Measurements from ENCODE around the gene DLG3. TPM values are rescaled to one million over a fixed set of nuclear protein-coding genes. Genes with fewer than 3 reads are reported as not detected.
A peak's percentile ranks its signal among the peaks of the same experiment; 100 is the strongest.
"Not testable (repeated sequence)": the region's sequence is repeated elsewhere in the genome, so short reads cannot be mapped to it uniquely, and the experiment has no call there.

DLG3 gene
- total RNA-seq, result 10 to 100 TPM; 43.8 to 48.9 TPM

DNA sequence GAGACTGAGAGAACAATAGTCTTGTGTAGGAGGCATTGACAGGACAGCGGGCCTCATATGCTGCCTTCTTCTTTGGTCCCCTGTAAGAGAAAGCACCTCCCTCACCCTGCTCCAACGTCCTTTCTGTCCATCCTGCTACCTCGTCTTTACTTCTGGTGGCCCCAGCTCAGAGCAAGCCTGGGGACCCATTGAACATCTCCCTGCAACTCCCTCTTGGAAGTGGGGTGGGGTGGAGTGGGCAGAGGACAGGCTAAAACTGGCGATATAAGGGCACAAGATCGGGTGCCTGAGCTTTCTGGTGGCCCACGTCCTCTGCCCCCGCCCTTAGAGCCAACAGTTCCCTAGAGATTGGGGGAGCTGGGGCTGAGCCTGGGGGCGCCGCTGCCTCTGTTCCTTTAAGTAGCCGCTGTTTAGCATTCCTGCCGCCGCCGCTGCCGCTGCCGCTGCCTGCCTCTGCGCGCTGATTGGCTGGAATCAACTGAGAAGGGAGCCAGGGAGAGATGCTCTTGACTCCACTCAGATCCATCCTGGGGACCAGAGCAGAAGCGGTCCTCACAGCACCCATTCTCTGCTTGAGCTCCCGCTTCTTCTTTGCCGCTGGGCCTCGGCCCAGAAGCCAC is at the start of gene DLG3:
TSS of gene DLG3 (plus strand) at position 510 of the 620 bp plus-strand sequence. CDS start 367 bp downstream, outside the sequence.
- Mint-ChIP-seq H3K9me3 (no peaks in the 10 kb centered on the region), H3K27ac (no peak within 1 kb of the TSS), H3K4me1 (ENCODE audit: low read depth) (peaks cover 5% of the 10 kb centered on the region), H3K36me3 (ENCODE audit: insufficient read depth in 2 of 2) (no peaks in the 10 kb centered on the region), H3K27me3 (ENCODE audit: low read depth) (peaks cover 58% of the 10 kb centered on the region), H3K4me3 (peak within 1 kb of the TSS; percentile 52 to 75)
- ATAC-seq (replicated peaks in 1 of 2), result peak; percentile 59 to 76
- DNase-seq, result peak in 1 of 2 donors; percentile 33

DNA sequence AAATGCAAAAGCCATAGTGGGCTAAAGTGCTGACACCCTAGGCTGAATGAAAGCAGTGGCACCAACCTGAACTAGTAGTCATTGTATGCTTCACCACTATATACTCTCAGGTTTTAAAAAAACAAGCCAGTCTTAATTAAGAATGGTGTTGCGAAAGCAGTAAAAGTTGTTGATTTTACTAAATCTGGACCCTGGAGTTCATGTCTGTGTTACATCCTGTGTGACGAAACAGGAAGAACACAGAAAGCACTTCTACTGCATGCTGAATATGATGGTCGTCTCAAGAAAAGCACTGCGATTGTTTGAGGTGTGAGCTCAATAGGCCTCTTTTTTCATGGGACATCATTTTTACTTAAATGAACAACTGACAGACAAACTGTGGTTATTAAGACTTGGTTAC is 45.7 kb upstream of the DLG3 start:
- H3K4me1 Mint-ChIP-seq (ENCODE audit: low read depth), result no peaks in the 10 kb centered on the region
- H3K36me3 Mint-ChIP-seq (ENCODE audit: insufficient read depth in 2 of 2), result peaks cover 6 to 15% of the 10 kb centered on the region in 2 donors
- peaks cover 5% of the 10 kb centered on the region for H3K27me3 Mint-ChIP-seq (ENCODE audit: low read depth)
- H3K9me3 Mint-ChIP-seq, result no peaks in the 10 kb centered on the region
- DNase-seq (no peak), ATAC-seq (replicated peaks in 1 of 2) (peak in 1 of 2 donors; percentile 56)
- H3K27ac Mint-ChIP-seq, result peak overlapping the region; percentile 24
- no peak overlapping the region for H3K4me3 Mint-ChIP-seq

DNA sequence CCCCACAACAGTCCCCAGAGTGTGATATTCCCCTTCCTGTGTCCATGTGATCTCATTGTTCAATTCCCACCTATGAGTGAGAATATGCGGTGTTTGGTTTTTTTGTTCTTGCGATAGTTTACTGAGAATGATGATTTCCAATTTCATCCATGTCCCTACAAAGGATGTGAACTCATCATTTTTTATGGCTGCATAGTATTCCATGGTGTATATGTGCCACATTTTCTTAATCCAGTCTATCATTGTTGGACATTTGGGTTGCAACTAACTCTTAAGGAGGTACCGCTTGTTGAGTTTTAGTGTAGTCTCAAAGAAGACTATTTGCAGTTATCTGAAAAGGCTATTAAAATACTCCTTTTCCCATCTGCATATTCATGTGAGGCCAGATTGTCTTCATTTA is 44.5 kb upstream of the DLG3 start:
- H3K27me3 Mint-ChIP-seq (ENCODE audit: low read depth); H3K27ac Mint-ChIP-seq; H3K4me3 Mint-ChIP-seq; DNase-seq; H3K9me3 Mint-ChIP-seq; H3K4me1 Mint-ChIP-seq (ENCODE audit: low read depth); ATAC-seq (replicated peaks in 1 of 2): not testable (repeated sequence)
- peaks cover 6 to 16% of the 10 kb centered on the region in 2 donors for H3K36me3 Mint-ChIP-seq (ENCODE audit: insufficient read depth in 2 of 2)

DNA sequence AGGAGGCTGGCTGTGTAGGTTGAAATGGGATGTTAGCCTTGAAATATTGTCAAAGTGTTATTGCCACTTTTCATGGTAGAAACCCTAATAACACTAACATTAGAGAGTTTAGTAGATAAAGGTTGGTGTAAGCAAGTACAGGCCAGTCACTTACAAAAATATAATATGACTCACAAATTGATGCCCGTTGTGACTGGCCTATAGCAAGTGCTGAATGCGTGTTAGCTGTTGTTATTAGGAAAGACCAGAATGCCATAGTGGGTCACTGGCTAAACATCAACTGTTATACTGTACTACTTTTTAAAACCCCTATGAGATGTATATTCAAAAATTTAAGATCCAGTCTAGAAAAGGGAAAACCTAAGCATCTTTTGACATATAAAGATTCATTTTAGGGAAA is 41.9 kb upstream of the DLG3 start:
- Mint-ChIP-seq H3K27ac (no peak overlapping the region), H3K27me3 (ENCODE audit: low read depth) (no peaks in the 10 kb centered on the region), H3K4me1 (ENCODE audit: low read depth) (no peaks in the 10 kb centered on the region)

DNA sequence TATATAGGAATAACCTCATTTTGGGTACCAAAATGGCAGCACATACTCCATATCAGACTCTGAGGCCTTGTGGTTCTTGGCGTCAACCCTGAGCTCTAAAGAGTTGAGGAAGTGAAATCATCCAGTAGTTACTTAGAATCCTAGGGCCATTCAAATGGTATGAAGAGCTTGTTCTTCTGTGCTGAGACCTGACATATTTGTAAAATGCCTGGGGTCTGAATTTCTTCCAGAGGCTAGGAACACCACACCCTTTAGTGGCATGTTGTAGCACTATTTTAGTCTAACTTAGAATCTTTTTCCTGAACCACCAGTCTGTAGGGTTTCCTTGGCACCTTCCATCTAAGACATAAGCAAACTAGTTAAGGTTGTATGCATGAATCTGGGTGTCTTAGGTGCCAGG is 39.6 kb upstream of the DLG3 start:
- H3K4me3 Mint-ChIP-seq, result no peak overlapping the region
- no peaks in the 10 kb centered on the region for H3K27me3 Mint-ChIP-seq (ENCODE audit: low read depth)
- peaks cover 4 to 7% of the 10 kb centered on the region in 2 donors for H3K36me3 Mint-ChIP-seq (ENCODE audit: insufficient read depth in 2 of 2)
- DNase-seq (no peak), ATAC-seq (replicated peaks in 1 of 2) (no peak)
- no peaks in the 10 kb centered on the region for H3K4me1 Mint-ChIP-seq (ENCODE audit: low read depth)
- H3K9me3 Mint-ChIP-seq, result no peaks in the 10 kb centered on the region
- H3K27ac Mint-ChIP-seq, result no peak overlapping the region

More for the DNA sequence above, 41.9 kb upstream of the DLG3 start:
- peaks cover 2 to 9% of the 10 kb centered on the region in 2 donors for H3K36me3 Mint-ChIP-seq (ENCODE audit: insufficient read depth in 2 of 2)
- no peak for DNase-seq
- no peak overlapping the region for H3K4me3 Mint-ChIP-seq
- ATAC-seq (replicated peaks in 1 of 2), result no peak
- H3K9me3 Mint-ChIP-seq, result no peaks in the 10 kb centered on the region

DNA sequence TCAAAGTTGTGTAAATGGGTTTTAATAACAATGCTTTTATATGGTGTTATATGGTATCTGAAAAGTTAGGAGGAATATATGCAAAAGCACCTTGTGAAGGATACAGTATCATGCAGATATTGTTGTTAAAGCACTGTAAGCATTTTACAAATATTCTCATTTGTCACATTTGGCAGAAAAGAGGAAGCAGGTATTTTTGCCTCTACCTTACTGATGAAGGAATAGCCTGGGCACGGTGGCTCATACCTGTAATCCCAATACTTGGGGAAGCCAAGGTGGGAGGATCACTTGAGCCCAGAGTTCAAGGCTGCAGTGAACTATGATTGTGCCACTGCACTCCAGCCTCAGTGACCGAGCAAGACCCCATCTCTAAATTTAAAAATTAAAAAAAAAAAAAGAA is 33.7 kb upstream of the DLG3 start:
- H3K27ac Mint-ChIP-seq, result no peak overlapping the region
- no peak overlapping the region for H3K4me3 Mint-ChIP-seq
- DNase-seq (no peak), ATAC-seq (replicated peaks in 1 of 2) (no peak)
- H3K4me1 Mint-ChIP-seq (ENCODE audit: low read depth), result no peaks in the 10 kb centered on the region
- no peaks in the 10 kb centered on the region for H3K27me3 Mint-ChIP-seq (ENCODE audit: low read depth)
- peaks cover 2 to 3% of the 10 kb centered on the region in 2 donors for H3K36me3 Mint-ChIP-seq (ENCODE audit: insufficient read depth in 2 of 2)
- no peaks in the 10 kb centered on the region for H3K9me3 Mint-ChIP-seq

DNA sequence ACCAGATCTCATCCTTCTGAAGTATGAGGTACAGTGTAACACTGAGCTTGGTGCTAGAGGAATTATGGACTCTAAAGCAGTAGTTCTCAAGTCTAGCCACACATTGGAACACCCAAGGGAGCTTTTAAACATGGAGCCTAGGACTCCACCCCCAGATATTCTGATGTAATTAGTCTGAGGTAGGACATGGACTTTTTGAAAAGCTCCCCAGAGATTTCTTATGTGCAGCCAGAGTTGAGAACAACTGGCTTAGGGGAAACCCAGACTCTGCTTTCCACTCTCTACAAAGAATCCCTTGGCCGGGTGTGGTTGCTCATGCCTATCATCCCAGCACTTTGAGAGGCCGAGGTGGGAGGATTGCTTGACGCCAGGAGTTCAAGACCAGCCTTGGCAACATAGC is 33.2 kb upstream of the DLG3 start:
- no peak overlapping the region for H3K4me3 Mint-ChIP-seq
- H3K36me3 Mint-ChIP-seq (ENCODE audit: insufficient read depth in 2 of 2), result peaks cover 0 to 3% of the 10 kb centered on the region in 2 donors
- H3K9me3 Mint-ChIP-seq, result no peaks in the 10 kb centered on the region
- H3K4me1 Mint-ChIP-seq (ENCODE audit: low read depth), result no peaks in the 10 kb centered on the region
- ATAC-seq (replicated peaks in 1 of 2) (no peak), DNase-seq (no peak)
- no peak overlapping the region for H3K27ac Mint-ChIP-seq
- no peaks in the 10 kb centered on the region for H3K27me3 Mint-ChIP-seq (ENCODE audit: low read depth)

DNA sequence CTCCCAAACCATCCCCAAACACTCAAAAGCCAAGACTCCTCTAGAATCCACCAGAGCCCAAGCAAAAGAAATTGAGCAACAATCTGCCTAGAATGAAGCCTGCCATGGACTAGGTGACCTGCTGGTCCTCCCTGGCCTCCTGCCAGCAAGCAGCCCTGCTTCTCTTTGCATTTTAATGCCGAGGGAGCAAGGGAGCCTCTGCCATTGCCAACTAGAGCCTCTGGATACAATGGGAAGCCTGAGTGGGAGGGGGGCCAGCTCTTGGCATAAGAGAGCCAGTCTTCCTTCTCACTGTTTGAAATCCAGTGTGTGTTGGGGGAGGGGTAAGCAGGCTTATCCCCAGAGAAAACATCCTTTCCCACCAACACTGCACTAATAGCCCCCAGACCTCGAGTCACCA is 23.0 kb upstream of the DLG3 start:
- ATAC-seq (replicated peaks in 1 of 2) (no peak), DNase-seq (no peak)
- Mint-ChIP-seq H3K9me3 (no peaks in the 10 kb centered on the region), H3K4me1 (ENCODE audit: low read depth) (no peaks in the 10 kb centered on the region), H3K27ac (no peak overlapping the region), H3K36me3 (ENCODE audit: insufficient read depth in 2 of 2) (no peaks in the 10 kb centered on the region), H3K4me3 (no peak overlapping the region), H3K27me3 (ENCODE audit: low read depth) (no peaks in the 10 kb centered on the region)

DNA sequence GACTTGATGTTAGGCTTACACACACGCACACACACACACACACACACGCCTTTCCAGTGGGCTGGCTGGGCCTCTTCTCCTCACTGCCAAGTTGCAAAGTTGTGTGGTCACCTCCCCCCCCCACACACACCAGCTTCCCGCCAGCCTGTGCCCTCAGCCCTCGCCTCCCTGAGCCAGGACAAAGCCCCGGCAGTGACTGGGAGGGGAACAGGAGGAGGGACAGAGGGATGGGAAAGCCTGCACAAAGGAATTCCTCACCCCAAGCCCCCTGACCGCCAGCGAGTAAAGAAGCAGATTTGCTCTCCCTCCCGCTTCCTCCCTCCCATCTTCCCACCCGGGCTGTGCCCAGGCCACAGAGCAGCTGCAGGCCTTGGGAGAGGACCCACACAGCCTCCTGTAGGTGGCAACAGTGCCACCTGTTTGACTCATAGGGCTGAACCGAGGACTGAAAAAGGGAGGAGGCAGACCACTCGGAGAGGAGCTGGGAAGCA is 21.7 kb upstream of the DLG3 start, which contains the start of gene GDPD2:
TSS of gene GDPD2 (plus strand) at position 464 of the 491 bp plus-strand sequence. CDS start 1,671 bp downstream, outside the sequence.
- Mint-ChIP-seq H3K4me3 (no peak within 1 kb of the TSS), H3K27ac (no peak within 1 kb of the TSS), H3K27me3 (ENCODE audit: low read depth) (peaks cover under 1% of the 10 kb centered on the region), H3K9me3 (no peaks in the 10 kb centered on the region), H3K4me1 (ENCODE audit: low read depth) (no peaks in the 10 kb centered on the region), H3K36me3 (ENCODE audit: insufficient read depth in 2 of 2) (no peaks in the 10 kb centered on the region)
- ATAC-seq (replicated peaks in 1 of 2) (peak in 1 of 2 donors; percentile 35), DNase-seq (no peak)

DNA sequence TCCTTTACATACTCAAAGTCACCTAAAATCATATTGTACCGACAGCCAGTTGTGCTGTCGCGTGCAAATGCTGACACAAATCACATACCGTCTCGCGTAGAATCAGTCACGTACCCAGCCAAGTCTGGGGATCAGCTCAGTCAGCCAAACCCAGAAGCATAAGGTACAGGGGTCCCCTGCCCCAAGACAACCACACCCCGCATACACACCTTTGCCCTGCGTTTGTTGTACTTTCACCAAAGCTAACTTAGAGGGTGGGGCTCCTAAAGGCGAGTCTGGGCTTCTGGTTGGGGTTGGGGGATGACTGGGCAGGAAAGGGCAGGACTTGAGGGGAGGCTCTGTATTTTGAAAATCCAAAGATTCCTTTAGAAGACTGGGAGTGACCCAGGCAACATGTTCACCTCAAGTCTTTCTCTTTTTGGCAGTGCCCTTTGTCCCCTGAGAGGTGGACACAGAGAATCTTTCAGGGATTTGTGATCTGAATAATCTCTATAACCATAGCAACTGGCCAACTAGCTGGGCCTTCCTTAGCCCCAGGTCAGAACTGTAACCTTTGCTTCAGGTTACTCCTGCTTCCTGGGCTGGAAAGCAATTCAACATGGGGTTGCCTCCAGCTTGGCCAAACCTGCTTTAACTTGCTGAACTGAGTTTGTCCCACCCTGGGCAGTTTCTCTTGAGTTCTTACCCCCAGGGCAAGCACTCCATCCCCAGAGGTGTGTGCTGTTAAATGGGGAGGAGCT is 20.5 kb upstream of the DLG3 start:
- Mint-ChIP-seq H3K27ac (no peak overlapping the region), H3K4me3 (no peak overlapping the region), H3K36me3 (ENCODE audit: insufficient read depth in 2 of 2) (no peaks in the 10 kb centered on the region), H3K9me3 (no peaks in the 10 kb centered on the region), H3K27me3 (ENCODE audit: low read depth) (peaks cover 12% of the 10 kb centered on the region), H3K4me1 (ENCODE audit: low read depth) (no peaks in the 10 kb centered on the region)
- no peak for DNase-seq
- no peak for ATAC-seq (replicated peaks in 1 of 2)

DNA sequence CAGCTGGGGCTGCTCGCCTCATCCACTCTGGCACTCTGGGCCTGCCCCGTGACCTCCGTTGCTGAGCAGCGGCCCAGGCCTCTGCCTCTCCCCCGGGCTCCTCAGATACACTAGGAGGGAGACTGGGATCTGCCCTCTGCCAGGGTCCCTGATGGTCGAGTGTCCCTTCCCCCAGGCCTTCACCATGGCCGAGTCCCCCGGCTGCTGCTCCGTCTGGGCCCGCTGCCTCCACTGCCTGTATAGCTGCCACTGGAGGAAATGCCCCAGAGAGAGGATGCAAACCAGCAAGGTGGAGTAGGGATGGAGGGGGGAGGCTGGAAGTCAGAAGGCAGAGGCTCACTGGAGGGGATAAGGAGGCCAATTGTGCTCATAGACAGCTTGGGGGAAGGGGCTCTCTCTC is 19.8 kb upstream of the DLG3 start:
- Mint-ChIP-seq H3K4me1 (ENCODE audit: low read depth) (no peaks in the 10 kb centered on the region), H3K27me3 (ENCODE audit: low read depth) (peaks cover 15% of the 10 kb centered on the region), H3K27ac (no peak overlapping the region), H3K9me3 (no peaks in the 10 kb centered on the region), H3K36me3 (ENCODE audit: insufficient read depth in 2 of 2) (no peaks in the 10 kb centered on the region), H3K4me3 (no peak overlapping the region)
- DNase-seq (no peak), ATAC-seq (replicated peaks in 1 of 2) (no peak)

DNA sequence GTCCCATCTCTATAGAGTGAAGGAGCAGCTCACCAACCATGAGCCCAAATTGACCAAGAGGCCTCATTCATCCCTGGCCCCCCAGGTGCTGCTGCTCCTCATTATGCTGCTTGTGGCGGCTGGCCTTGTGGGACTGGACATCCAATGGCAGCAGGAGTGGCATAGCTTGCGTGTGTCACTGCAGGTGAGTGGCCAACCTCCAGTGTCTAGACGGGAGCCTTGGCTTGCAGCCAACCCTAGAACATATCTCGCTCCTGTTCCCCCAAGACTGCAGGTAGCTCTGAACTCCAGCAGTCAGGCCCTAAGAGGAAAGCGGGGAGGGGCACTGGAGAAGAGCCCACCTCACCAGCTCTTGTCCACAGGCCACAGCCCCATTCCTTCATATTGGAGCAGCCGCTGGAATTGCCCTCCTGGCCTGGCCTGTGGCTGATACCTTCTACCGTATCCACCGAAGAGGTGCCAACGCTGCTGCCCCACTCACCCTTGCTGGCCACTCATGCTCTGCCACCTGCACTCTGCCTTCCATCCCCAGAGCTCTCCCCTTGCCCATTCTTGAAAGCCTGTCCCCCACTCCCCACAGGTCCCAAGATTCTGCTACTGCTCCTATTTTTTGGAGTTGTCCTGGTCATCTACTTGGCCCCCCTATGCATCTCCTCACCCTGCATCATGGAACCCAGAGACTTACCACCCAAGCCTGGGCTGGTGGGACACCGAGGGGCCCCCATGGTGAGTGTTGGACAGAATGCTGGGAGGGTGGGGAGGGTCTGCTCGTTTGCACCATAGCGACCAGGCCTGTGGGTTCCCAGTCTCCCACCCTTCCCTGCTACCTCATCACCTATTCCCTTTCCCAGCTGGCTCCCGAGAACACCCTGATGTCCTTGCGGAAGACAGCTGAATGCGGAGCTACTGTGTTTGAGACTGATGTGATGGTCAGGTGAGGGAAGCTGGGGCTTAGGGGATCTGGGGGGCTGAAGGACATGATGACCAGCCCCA is 18.1 kb upstream of the DLG3 start:
- H3K4me3 Mint-ChIP-seq, result no peak overlapping the region
- H3K36me3 Mint-ChIP-seq (ENCODE audit: insufficient read depth in 2 of 2), result no peaks in the 10 kb centered on the region
- DNase-seq (no peak), ATAC-seq (replicated peaks in 1 of 2) (no peak)
- H3K27me3 Mint-ChIP-seq (ENCODE audit: low read depth), result peaks cover 22% of the 10 kb centered on the region
- no peak overlapping the region for H3K27ac Mint-ChIP-seq
- H3K9me3 Mint-ChIP-seq, result no peaks in the 10 kb centered on the region
- no peaks in the 10 kb centered on the region for H3K4me1 Mint-ChIP-seq (ENCODE audit: low read depth)

DNA sequence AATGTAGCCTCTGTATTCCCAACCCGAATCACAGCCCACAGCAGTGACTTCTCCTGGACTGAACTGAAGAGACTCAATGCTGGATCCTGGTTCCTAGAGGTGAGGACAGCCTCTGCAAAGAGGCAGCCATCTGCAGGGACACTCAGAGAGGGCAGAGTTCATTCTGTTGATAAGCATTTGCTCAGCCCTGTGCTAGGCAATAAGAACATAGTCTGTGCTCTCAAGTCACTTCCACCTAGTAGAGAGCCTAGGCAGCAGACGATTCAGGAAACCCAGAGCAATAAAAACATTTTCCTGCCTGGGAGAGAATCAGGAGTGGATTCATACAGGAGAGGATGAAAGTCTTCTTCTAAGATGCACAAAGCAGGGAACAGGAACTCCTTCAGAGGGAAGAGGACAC is 17.3 kb upstream of the DLG3 start:
- Mint-ChIP-seq H3K4me3 (no peak overlapping the region), H3K36me3 (ENCODE audit: insufficient read depth in 2 of 2) (no peaks in the 10 kb centered on the region), H3K27ac (no peak overlapping the region), H3K4me1 (ENCODE audit: low read depth) (no peaks in the 10 kb centered on the region), H3K27me3 (ENCODE audit: low read depth) (peaks cover 22% of the 10 kb centered on the region), H3K9me3 (no peaks in the 10 kb centered on the region)
- DNase-seq (no peak), ATAC-seq (replicated peaks in 1 of 2) (no peak)

Data from activated T-cell treated with anti-CD3 and anti-CD28 coated beads, Interleukin-2, amount 50 U/mL, for 72 hours (primary cell).